HG03280 (cell line): ENCODE data around the gene KCTD17.

ENCODE experiments used
- ATAC-seq: cut with Tn5 transposase; IDR thresholded peaks from one replicate; pipeline ENCODE4 v1.9.1; 2021; ENCODE audit warnings: mild to moderate bottlenecking, moderate library complexity; ENCODE audit not compliant: unreplicated experiment

KCTD17 gene

GRCh38 chr22:37051391-37052385 lies at the start of gene KCTD17:
KCTD17 (plus strand) TSS chr22:37051742; CDS start chr22:37051761, 19 bp downstream.
- ATAC-seq = peak; percentile 83

- no peak for ATAC-seq
Measured at GRCh38 chr22:37001826-37002225, 49.7 kb upstream of the KCTD17 start.

- no peak for ATAC-seq
Measured at GRCh38 chr22:37002633-37003032, 48.9 kb upstream of the KCTD17 start.

GRCh38 chr22:37007651-37008050 lies 43.9 kb upstream of the KCTD17 start:
- ATAC-seq = no peak

GRCh38 chr22:37008365-37008764 lies 43.2 kb upstream of the KCTD17 start:
- ATAC-seq = no peak

- no peak for ATAC-seq
Measured at GRCh38 chr22:37009490-37009889, 42.1 kb upstream of the KCTD17 start.

GRCh38 chr22:37010174-37010573 lies 41.4 kb upstream of the KCTD17 start:
- ATAC-seq = no peak

- ATAC-seq = no peak
Measured at GRCh38 chr22:37010976-37011375, 40.6 kb upstream of the KCTD17 start.

GRCh38 chr22:37011472-37011871 lies 40.1 kb upstream of the KCTD17 start:
- ATAC-seq = no peak

GRCh38 chr22:37012262-37012904 lies 39.2 kb upstream of the KCTD17 start:
- no peak for ATAC-seq

GRCh38 chr22:37012956-37013355 lies 38.6 kb upstream of the KCTD17 start:
- ATAC-seq = no peak

GRCh38 chr22:37014415-37014806 lies 37.1 kb upstream of the KCTD17 start:
- no peak for ATAC-seq

GRCh38 chr22:37014835-37015586 lies 36.5 kb upstream of the KCTD17 start:
- ATAC-seq = no peak

- ATAC-seq = no peak
Measured at GRCh38 chr22:37015587-37015878, 36.0 kb upstream of the KCTD17 start.

- no peak for ATAC-seq
Measured at GRCh38 chr22:37016134-37016910, 35.2 kb upstream of the KCTD17 start.

GRCh38 chr22:37017356-37017755 lies 34.2 kb upstream of the KCTD17 start:
- ATAC-seq = no peak

GRCh38 chr22:37018086-37018814 lies 33.3 kb upstream of the KCTD17 start:
- ATAC-seq = no peak

- ATAC-seq = no peak
Measured at GRCh38 chr22:37018815-37019308, 32.7 kb upstream of the KCTD17 start.

GRCh38 chr22:37019309-37020191 lies 32.0 kb upstream of the KCTD17 start, which contains the start of the genes MPST and TST:
MPST (plus strand) TSS chr22:37019742; CDS start chr22:37019837, 95 bp downstream.
TST (minus strand) TSS chr22:37019447; CDS start chr22:37018732, 715 bp downstream.
- ATAC-seq = peak; percentile 69
